ENCODE data around the gene GCGR.

- TF ChIP-seq CTCF (optimal IDR thresholded peaks at IDR 0.05 in 1 of 3, IDR thresholded peaks at IDR 0.05 in 1 of 3, conservative IDR thresholded peaks at IDR 0.05 in 1 of 3; ENCODE audit: extremely low read depth in 1 of 3, insufficient read depth in 2 of 3, low read length in 3 of 3) (no peak), EZH2 (IDR thresholded peaks at IDR 0.05; ENCODE audit: low read length) (no peak)
These were observed 7.1 kb downstream of the GCGR start for GRCh38 chr17:81810892-81811704.

Data from keratinocyte (primary cell).